H1 (cell line): ENCODE measurements around the gene COL11A1. TPM values are rescaled to one million over a fixed set of nuclear protein-coding genes. Genes with fewer than 3 reads are reported as not detected.

ENCODE experiments used
- CTCF ChIA-PET: fragments of 300-600 bp; sonication (Branson Sonifier 250); formaldehyde crosslinking; loops from one replicate; lab custom pipeline; 2021; ENCODE audit not compliant: partially characterized antibody; lab: Charles Lee
- POLR2A ChIA-PET: fragments of 300-600 bp; sonication (Branson Sonifier 250); formaldehyde crosslinking; loops from one replicate; lab custom pipeline; 2021; ENCODE audit warnings: inconsistent platforms; ENCODE audit not compliant: partially characterized antibody; lab: Charles Lee
- DNase-seq, 2 experiments: peaks; one replicate each; pipeline versions ENCODE4 v3.0.0 to v3.0.0-alpha.2; 2010 to 2022; ENCODE audit warnings: low spot score in 2 of 2, low read depth in 1 of 2, mixed read lengths in 1 of 2
- FAIRE-seq: peaks from 2 replicates; lab custom pipeline; 2011; peaks lifted over from hg19 to GRCh38; lab: Jason Lieb, UNC
- H2AFZ ChIP-seq: 2 replicates; pipeline ENCODE4 v1.8.1; 2012; ENCODE audit warnings: low read length, inconsistent platforms
- H2AK5ac ChIP-seq: 2 replicates; pipeline ENCODE4 v1.6.1; 2013; ENCODE audit warnings: low read depth, low read length
- H2BK120ac ChIP-seq: replicated peaks from 2 replicates; pipeline ENCODE3; 2013; ENCODE audit warnings: low read depth, low read length, inconsistent platforms
- H2BK12ac ChIP-seq: 2 replicates; pipeline ENCODE4 v1.6.1; 2013; ENCODE audit warnings: low read depth, low read length
- H2BK15ac ChIP-seq: 2 replicates; pipeline ENCODE4 v1.6.1; 2013; ENCODE audit warnings: low read length
- H2BK20ac ChIP-seq: 2 replicates; pipeline ENCODE4 v1.6.1; 2013; ENCODE audit warnings: low read length
- H2BK5ac ChIP-seq: 2 replicates; pipeline ENCODE4 v1.6.1; 2013; ENCODE audit warnings: low read depth, low read length
- H3K14ac ChIP-seq: 2 replicates; pipeline ENCODE4 v1.6.1; 2013; ENCODE audit warnings: inconsistent platforms; ENCODE audit not compliant: insufficient read length
- H3K18ac ChIP-seq: 2 replicates; pipeline ENCODE4 v1.6.1; 2013; ENCODE audit warnings: low read length; ENCODE audit errors: extremely low read depth
- H3K23ac ChIP-seq: 2 replicates; pipeline ENCODE4 v1.6.1; 2013; ENCODE audit warnings: inconsistent platforms; ENCODE audit not compliant: insufficient read length
- H3K23me2 ChIP-seq: 2 replicates; pipeline ENCODE4 v1.6.1; 2013; ENCODE audit warnings: low read depth, low read length
- H3K27ac ChIP-seq: 2 replicates; pipeline ENCODE4 v1.6.1; 2011; ENCODE audit warnings: low read depth, low read length, inconsistent platforms
- H3K27me3 ChIP-seq, 4 experiments: replicated peaks in 1 of 4; 1 replicate in 1 of 4; 2 replicates in 3 of 4; pipeline versions ENCODE4 v1.6.1 to v1.8.1; 2011 to 2013; ENCODE audit warnings: low read length in 3 of 4, mild to moderate bottlenecking in 3 of 4, inconsistent platforms in 2 of 4, mixed read lengths in 2 of 4, moderate library complexity in 1 of 4; ENCODE audit not compliant: control insufficient read depth in 3 of 4, insufficient read depth in 3 of 4; ENCODE audit errors: extremely low read depth in 1 of 4
- H3K36me3 ChIP-seq, 4 experiments: 2 replicates each; pipeline versions ENCODE4 v1.6.1 to v1.8.1; 2011 to 2013; ENCODE audit warnings: mild to moderate bottlenecking in 4 of 4, low read length in 3 of 4, moderate library complexity in 2 of 4, control low read depth in 1 of 4, inconsistent platforms in 1 of 4; ENCODE audit not compliant: insufficient read depth in 4 of 4, control insufficient read depth in 2 of 4
- H3K4ac ChIP-seq: replicated peaks from 2 replicates; pipeline ENCODE3; 2013; ENCODE audit warnings: low read length, low read depth, mixed read lengths, inconsistent platforms; ENCODE audit not compliant: insufficient read length
- H3K4me1 ChIP-seq, 4 experiments: replicated peaks in 1 of 4; 1 replicate in 1 of 4; 2 replicates in 3 of 4; pipeline versions ENCODE4 v1.6.1 to v1.8.1; 2011 to 2013; ENCODE audit warnings: low read length in 3 of 4, inconsistent platforms in 2 of 4, mixed read lengths in 1 of 4; ENCODE audit not compliant: insufficient read depth in 4 of 4, control insufficient read depth in 3 of 4
- H3K4me2 ChIP-seq, 2 experiments: 2 replicates each; pipeline versions ENCODE4 v1.6.1 to v1.8.1; 2011 to 2013; ENCODE audit warnings: low read depth in 2 of 2, low read length in 2 of 2, control low read depth in 1 of 2, inconsistent platforms in 1 of 2, mild to moderate bottlenecking in 1 of 2; ENCODE audit not compliant: insufficient read depth in 1 of 2
- H3K4me3 ChIP-seq, 4 experiments: fragments of 200-600, 300-600 bp in 1 of 4; sonication (generic), shearing (Covaris generic), sonication (Bioruptor Twin) in 1 of 4; 2 replicates each; pipeline versions ENCODE4 v1.5.1 to v1.8.1; 2011 to 2016; ENCODE audit warnings: low read length in 4 of 4, low read depth in 3 of 4, control low read depth in 2 of 4, inconsistent platforms in 2 of 4, mild to moderate bottlenecking in 2 of 4, mixed read lengths in 1 of 4, moderate library complexity in 1 of 4; ENCODE audit not compliant: insufficient read depth in 2 of 4; ENCODE audit errors: extremely low read depth in 1 of 4
- H3K56ac ChIP-seq: replicated peaks from 2 replicates; pipeline ENCODE3; 2013; ENCODE audit warnings: low read depth, mild to moderate bottlenecking, mixed read lengths, low read length, inconsistent platforms; ENCODE audit not compliant: insufficient read length
- H3K79me1 ChIP-seq: 2 replicates; pipeline ENCODE4 v1.6.1; 2013; ENCODE audit warnings: low read depth, low read length, control low read depth
- H3K79me2 ChIP-seq, 2 experiments: 2 replicates each; pipeline versions ENCODE4 v1.6.1 to v1.8.1; 2012 to 2013; ENCODE audit warnings: low read length in 2 of 2, mild to moderate bottlenecking in 2 of 2, inconsistent platforms in 1 of 2; ENCODE audit not compliant: insufficient read depth in 2 of 2, control insufficient read depth in 1 of 2
- H3K9ac ChIP-seq, 4 experiments: replicated peaks in 1 of 4; 1 replicate in 1 of 4; 2 replicates in 3 of 4; pipeline versions ENCODE4 v1.6.1 to v1.8.1; 2011 to 2013; ENCODE audit warnings: low read depth in 3 of 4, low read length in 3 of 4, control low read depth in 2 of 4, mild to moderate bottlenecking in 2 of 4, moderate library complexity in 2 of 4, inconsistent platforms in 1 of 4; ENCODE audit errors: extremely low read depth in 1 of 4
- H3K9me3 ChIP-seq, 2 experiments: 2 replicates each; pipeline versions ENCODE4 v1.6.1 to v1.8.1; 2012 to 2013; ENCODE audit warnings: mild to moderate bottlenecking in 2 of 2, moderate library complexity in 2 of 2, control low read depth in 1 of 2, inconsistent platforms in 1 of 2, low read depth in 1 of 2, low read length in 1 of 2, mixed read lengths in 1 of 2; ENCODE audit not compliant: insufficient read depth in 2 of 2
- H4K20me1 ChIP-seq, 2 experiments: replicated peaks in 1 of 2; 2 replicates each; pipeline versions ENCODE3 to v1.8.1; 2011 to 2013; ENCODE audit warnings: inconsistent platforms in 2 of 2, low read length in 2 of 2, mild to moderate bottlenecking in 1 of 2; ENCODE audit not compliant: insufficient read depth in 2 of 2, control insufficient read depth in 1 of 2
- H4K5ac ChIP-seq: 2 replicates; pipeline ENCODE4 v1.6.1; 2013; ENCODE audit warnings: low read length, low read depth, mixed read lengths, inconsistent platforms; ENCODE audit not compliant: insufficient read length
- H4K8ac ChIP-seq: 2 replicates; pipeline ENCODE4 v1.8.0; 2013; ENCODE audit warnings: mild to moderate bottlenecking, moderate library complexity, low read length, inconsistent platforms; ENCODE audit not compliant: insufficient read depth; ENCODE audit errors: extremely low read depth
- H4K91ac ChIP-seq: replicated peaks from 2 replicates; pipeline ENCODE3; 2013; ENCODE audit warnings: low read length, mixed read lengths, inconsistent platforms; ENCODE audit not compliant: insufficient read length
- CEBPB ChIP-seq: IDR thresholded peaks from 2 replicates; pipeline ENCODE4 v1.6.1; 2012; ENCODE audit warnings: low read depth, low read length
- CREB1 ChIP-seq: IDR thresholded peaks from 2 replicates; pipeline ENCODE4 v1.6.1; 2012; ENCODE audit warnings: inconsistent platforms
- EGR1 ChIP-seq: IDR thresholded peaks from 2 replicates; pipeline ENCODE4 v1.6.1; 2011; ENCODE audit warnings: low read depth, low read length, borderline replicate concordance
- GTF2F1 ChIP-seq: IDR thresholded peaks from 2 replicates; pipeline ENCODE4 v1.6.1; 2012; ENCODE audit warnings: low read depth, low read length, improper control_type of control experiment, borderline replicate concordance
- MAFK ChIP-seq: IDR thresholded peaks from 2 replicates; pipeline ENCODE4 v1.6.1; 2012; ENCODE audit warnings: low read depth, mild to moderate bottlenecking, improper control_type of control experiment, low read length
- NRF1 ChIP-seq: IDR thresholded peaks from 2 replicates; pipeline ENCODE4 v1.6.1; 2011; ENCODE audit warnings: mild to moderate bottlenecking, low read depth, low read length, improper control_type of control experiment
- PHF8 ChIP-seq: fragments of 200-600 bp; sonication (generic); conservative IDR thresholded peaks from 2 replicates; pipeline ENCODE4 v1.7.1; 2012; ENCODE audit warnings: low read depth, mild to moderate bottlenecking, inconsistent platforms, low read length, moderate library complexity
- SUZ12 ChIP-seq: fragments of 200-600 bp; sonication (generic); IDR thresholded peaks from 2 replicates; pipeline ENCODE4 v1.6.1; 2012; ENCODE audit warnings: mild to moderate bottlenecking, inconsistent platforms, low read length, moderate library complexity, mixed read lengths
- WGBS, 2 experiments: shearing (Covaris generic) in 1 of 2; methylation state at CpG; one replicate each; pipeline versions ENCODE4 v1.1.6 to v1.1.7; 2013 to 2015; ENCODE audit warnings: low lambda C conversion rate in 2 of 2, mixed read lengths in 2 of 2, inconsistent platforms in 1 of 2, low coverage in 1 of 2, missing lambda C conversion rate in 1 of 2; ENCODE audit not compliant: insufficient replicate concordance in 2 of 2, insufficient coverage in 1 of 2, insufficient read length in 1 of 2; ENCODE audit errors: extremely low coverage in 1 of 2, missing lambda C conversion rate in 1 of 2; 5-methylcytosine and 5-hydroxymethylcytosine counted together
- polyA plus RNA-seq, 7 experiments: library from polyadenylated mRNA; depleted of rRNA in 3 of 7; stranded (reverse) in 5 of 7; unstranded in 2 of 7; fragments of >200 nt in 5 of 7; fragments of 200-250 nt in 2 of 7; gene quantifications; 1 replicate in 5 of 7; 2 replicates in 1 of 7; 4 replicates in 1 of 7; pipeline versions ENCODE4 v1.2.1 to v1.2.3, GENCODE V29; 2011 to 2013; ENCODE audit warnings: missing spikeins in 2 of 7, mixed read lengths in 2 of 7
- total RNA-seq: library from RNA; stranded (reverse); fragmentation: NEBNext Ultra II Directional; extraction: Animal tissue kit (Norgen Biotek cat#: 25700); gene quantifications from 2 replicates; pipeline ENCODE4 v1.2.1, GENCODE V29; 2021

Gene COL11A1
- total and polyA plus RNA-seq, 2 of the 8 experiments (the other 6 are each of a cell fraction or from before 2014, with no cell fraction given), result 4.0 to 27.9 TPM

DNA sequence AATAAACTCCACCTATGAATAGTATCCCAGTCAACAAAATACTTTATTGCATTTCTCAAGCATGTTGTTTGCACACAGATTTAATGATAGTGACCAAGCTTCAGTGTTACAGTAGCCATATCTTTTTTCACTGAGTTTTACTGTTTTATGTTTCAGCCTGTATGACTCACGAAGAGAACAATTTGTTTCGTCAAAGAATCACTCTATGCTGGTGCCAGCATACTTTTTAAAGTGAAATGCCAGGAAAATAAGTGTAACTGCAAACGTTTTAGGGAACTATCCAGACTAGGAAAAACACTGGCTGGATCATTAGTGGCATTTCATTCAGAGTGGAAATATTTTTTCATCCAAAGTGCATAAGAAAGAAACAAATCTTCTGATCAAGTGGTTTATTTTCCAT, 210.8 kb downstream of the COL11A1 start:
- Histone ChIP-seq H3K9ac (no peak overlapping the region), H3K18ac (no peak overlapping the region), H3K56ac (no peak overlapping the region), H2AFZ (no peak overlapping the region), H4K5ac (no peak overlapping the region), H2AK5ac (no peak overlapping the region), H3K79me2 (no peaks in the 10 kb centered on the region), H4K91ac (no peak overlapping the region), H3K9me3 (no peaks in the 10 kb centered on the region), H3K4me2 (no peak overlapping the region), H3K36me3 (no peaks in the 10 kb centered on the region), H3K4me1 (no peaks in the 10 kb centered on the region), H3K4me3 (no peak overlapping the region), H2BK120ac (no peak overlapping the region), H4K8ac (no peak overlapping the region), H3K14ac (no peak overlapping the region), H3K23ac (no peak overlapping the region), H2BK12ac (no peak overlapping the region), H4K20me1 (no peaks in the 10 kb centered on the region), H2BK5ac (no peak overlapping the region), H2BK15ac (no peak overlapping the region), H2BK20ac (no peak overlapping the region), H3K79me1 (no peaks in the 10 kb centered on the region), H3K4ac (no peak overlapping the region), H3K27me3 (no peaks in the 10 kb centered on the region), H3K23me2 (no peaks in the 10 kb centered on the region; the same call in 1 of the 2 replicates), H3K27ac (no peak overlapping the region)
- FAIRE-seq, result no peak
- 67% methylated on average over 3 of the region's 3 CpGs; no CpG with 5 or more reads in 1 of the 2 experiments for WGBS, 2 experiments
- DNase-seq, result no peak
- ChIA-PET POLR2A (no interaction called here), CTCF (no interaction called here)
- TF ChIP-seq NRF1 (no peak), CREB1 (no peak), CEBPB (no peak), PHF8 (no peak), MAFK (no peak), SUZ12 (no peak), GTF2F1 (no peak), EGR1 (no peak)
